ENCODE measurements around the gene SLPI. TPM values are rescaled to one million over a fixed set of nuclear protein-coding genes. Genes with fewer than 3 reads are reported as not detected.

The SLPI gene
- polyA plus RNA-seq, 1 donor: 20.1 TPM

DNA sequence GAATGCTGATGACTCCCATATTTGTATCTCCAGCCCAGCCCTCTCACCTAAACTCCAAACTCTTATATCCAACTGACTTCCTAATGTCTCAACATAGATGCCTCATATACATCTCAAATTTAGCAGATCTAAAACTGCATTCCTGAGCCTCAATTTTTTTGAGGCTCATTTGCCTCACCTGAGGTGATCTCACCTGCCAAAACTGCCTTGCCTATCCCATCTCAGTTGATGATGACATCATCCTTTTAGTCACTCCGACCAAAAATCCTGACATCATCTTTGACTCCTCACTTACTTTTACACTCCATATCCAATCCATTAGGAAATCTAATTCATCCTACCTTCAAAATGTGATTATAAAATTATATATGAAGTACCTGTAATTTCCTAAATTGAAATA is 25.6 kb upstream of the SLPI start:
- WGBS (ENCODE audit: insufficient coverage, low lambda C conversion rate): no CpG with 5 or more reads among the region's 1 CpG
- Histone ChIP-seq H3K27ac (ENCODE audit: low read length) (no peak overlapping the region), H3K27me3 (ENCODE audit: control insufficient read depth, insufficient read depth, low read length) (peaks cover 26% of the 10 kb centered on the region), H3K36me3 (ENCODE audit: control insufficient read depth, insufficient read depth, low read length) (no peaks in the 10 kb centered on the region), H3K9me3 (ENCODE audit: control insufficient read depth, low read depth, low read length) (no peaks in the 10 kb centered on the region), H3K4me3 (ENCODE audit: low read length) (no peak overlapping the region), H3K4me1 (ENCODE audit: control insufficient read depth, insufficient read depth, low read length) (peaks cover 4% of the 10 kb centered on the region)
- no peak for DNase-seq

DNA sequence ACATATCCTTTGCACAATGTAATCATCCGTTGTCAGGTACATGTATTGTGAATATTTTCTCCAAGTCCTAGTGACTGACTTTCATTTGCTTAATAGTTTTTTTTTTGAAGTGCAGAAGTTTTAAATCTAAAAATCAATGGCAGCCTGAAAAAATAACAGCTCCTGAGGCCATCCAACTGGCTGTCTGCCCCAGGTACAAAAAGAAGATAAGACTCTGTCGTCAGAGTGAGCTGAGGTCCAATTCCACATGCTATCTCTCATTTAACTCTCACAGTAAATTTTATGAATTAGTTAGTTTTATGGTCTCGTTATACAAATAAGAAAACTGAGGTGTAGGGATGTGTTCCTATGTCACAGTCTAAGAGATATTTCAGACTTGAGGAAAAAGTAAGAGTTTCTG is 21.0 kb upstream of the SLPI start:
- Histone ChIP-seq H3K4me3 (ENCODE audit: low read length) (no peak overlapping the region), H3K27ac (ENCODE audit: low read length) (no peak overlapping the region), H3K27me3 (ENCODE audit: control insufficient read depth, insufficient read depth, low read length) (peaks cover 24% of the 10 kb centered on the region), H3K9me3 (ENCODE audit: control insufficient read depth, low read depth, low read length) (no peaks in the 10 kb centered on the region), H3K36me3 (ENCODE audit: control insufficient read depth, insufficient read depth, low read length) (no peaks in the 10 kb centered on the region), H3K4me1 (ENCODE audit: control insufficient read depth, insufficient read depth, low read length) (peaks cover 4% of the 10 kb centered on the region)
- WGBS (ENCODE audit: insufficient coverage, low lambda C conversion rate): 68% methylated on average over 2 of the region's 3 CpGs
- peak in 1 of 2 donors; percentile 53 for DNase-seq

DNA sequence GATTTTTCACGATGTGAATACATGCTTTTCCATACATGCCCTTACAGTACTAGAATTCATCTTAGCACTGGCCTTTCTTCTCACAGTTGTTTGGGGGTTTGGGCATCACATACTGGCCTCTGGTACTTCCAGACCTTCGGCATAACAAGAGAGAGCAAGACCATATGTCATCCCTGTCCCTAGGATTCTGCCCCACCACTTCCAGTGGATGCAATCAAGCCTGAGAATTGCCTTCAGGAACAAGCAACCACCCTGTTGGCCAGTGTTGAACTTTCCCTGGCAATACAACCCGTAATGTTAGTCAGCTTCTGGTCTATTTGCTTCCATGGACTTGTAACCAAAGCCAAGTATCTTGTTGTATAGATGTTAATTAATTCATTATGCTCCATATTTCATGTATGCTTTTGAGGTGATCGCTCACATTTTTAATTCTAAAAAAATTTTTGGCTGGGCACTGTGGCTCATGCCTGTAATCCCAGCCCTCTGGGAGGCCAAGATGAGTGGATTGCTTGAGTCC is 15.4 kb upstream of the SLPI start:
- WGBS (ENCODE audit: insufficient coverage, low lambda C conversion rate): no CpG with 5 or more reads among the region's 4 CpGs
- no peaks in the 10 kb centered on the region for H3K9me3 ChIP-seq (ENCODE audit: control insufficient read depth, low read depth, low read length)
- DNase-seq: no peak

DNA sequence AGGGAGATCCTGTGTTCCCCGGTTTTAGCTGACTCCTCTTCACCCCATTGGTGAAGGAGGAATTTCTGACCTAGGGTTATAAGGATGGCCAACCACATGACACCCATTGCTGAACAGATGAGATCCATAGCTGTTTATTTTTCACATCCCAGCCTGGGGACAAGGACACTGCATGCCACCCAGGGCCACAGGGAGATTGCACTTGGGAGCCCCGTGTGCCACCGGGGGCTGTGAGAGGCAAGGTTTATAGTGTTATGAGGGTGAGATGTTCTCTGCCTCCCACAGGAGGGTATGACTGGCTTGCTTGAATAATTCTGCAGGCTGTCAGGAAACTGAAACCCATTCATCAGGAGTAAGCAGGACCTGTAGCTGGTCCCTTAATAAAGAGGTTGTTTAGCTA is 14.7 kb upstream of the SLPI start:
- Histone ChIP-seq H3K27me3 (ENCODE audit: control insufficient read depth, insufficient read depth, low read length) (peaks cover 46% of the 10 kb centered on the region), H3K4me1 (ENCODE audit: control insufficient read depth, insufficient read depth, low read length) (no peaks in the 10 kb centered on the region), H3K27ac (ENCODE audit: low read length) (no peak overlapping the region), H3K36me3 (ENCODE audit: control insufficient read depth, insufficient read depth, low read length) (no peaks in the 10 kb centered on the region), H3K4me3 (ENCODE audit: low read length) (no peak overlapping the region), H3K9me3 (ENCODE audit: control insufficient read depth, low read depth, low read length) (no peaks in the 10 kb centered on the region)
- no CpG with 5 or more reads among the region's 3 CpGs for WGBS (ENCODE audit: insufficient coverage, low lambda C conversion rate)
- no peak for DNase-seq

More for the DNA sequence above, 15.4 kb upstream of the SLPI start:
- H3K4me1 ChIP-seq (ENCODE audit: control insufficient read depth, insufficient read depth, low read length): no peaks in the 10 kb centered on the region
- no peak overlapping the region for H3K4me3 ChIP-seq (ENCODE audit: low read length)
- no peak overlapping the region for H3K27ac ChIP-seq (ENCODE audit: low read length)
- no peaks in the 10 kb centered on the region for H3K36me3 ChIP-seq (ENCODE audit: control insufficient read depth, insufficient read depth, low read length)
- H3K27me3 ChIP-seq (ENCODE audit: control insufficient read depth, insufficient read depth, low read length): peaks cover 44% of the 10 kb centered on the region

DNA sequence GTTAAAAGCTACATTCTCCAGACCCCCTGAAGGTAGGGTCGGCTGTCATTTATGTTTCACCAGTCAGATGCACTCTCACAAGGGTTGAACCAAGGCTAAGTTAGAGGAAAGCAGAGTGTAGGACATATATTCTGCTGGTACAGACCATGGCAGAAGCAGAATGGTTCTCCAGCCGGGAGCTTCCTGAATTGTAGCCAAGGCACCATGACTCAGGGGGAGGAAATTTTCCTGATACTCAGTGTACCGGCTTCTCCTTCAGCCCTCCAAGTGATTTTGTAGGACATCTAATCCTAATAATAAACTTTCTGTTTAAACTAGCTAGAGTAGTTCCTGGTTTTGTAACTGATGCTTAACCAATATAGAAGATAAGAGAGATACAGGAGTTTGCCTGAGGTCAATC is 14.2 kb upstream of the SLPI start:
- Histone ChIP-seq H3K36me3 (ENCODE audit: control insufficient read depth, insufficient read depth, low read length) (no peaks in the 10 kb centered on the region), H3K27ac (ENCODE audit: low read length) (no peak overlapping the region), H3K9me3 (ENCODE audit: control insufficient read depth, low read depth, low read length) (no peaks in the 10 kb centered on the region), H3K4me1 (ENCODE audit: control insufficient read depth, insufficient read depth, low read length) (no peaks in the 10 kb centered on the region), H3K27me3 (ENCODE audit: control insufficient read depth, insufficient read depth, low read length) (peaks cover 41% of the 10 kb centered on the region), H3K4me3 (ENCODE audit: low read length) (no peak overlapping the region)
- WGBS (ENCODE audit: insufficient coverage, low lambda C conversion rate): no CpG with 5 or more reads among the region's 3 CpGs
- DNase-seq: no peak

DNA sequence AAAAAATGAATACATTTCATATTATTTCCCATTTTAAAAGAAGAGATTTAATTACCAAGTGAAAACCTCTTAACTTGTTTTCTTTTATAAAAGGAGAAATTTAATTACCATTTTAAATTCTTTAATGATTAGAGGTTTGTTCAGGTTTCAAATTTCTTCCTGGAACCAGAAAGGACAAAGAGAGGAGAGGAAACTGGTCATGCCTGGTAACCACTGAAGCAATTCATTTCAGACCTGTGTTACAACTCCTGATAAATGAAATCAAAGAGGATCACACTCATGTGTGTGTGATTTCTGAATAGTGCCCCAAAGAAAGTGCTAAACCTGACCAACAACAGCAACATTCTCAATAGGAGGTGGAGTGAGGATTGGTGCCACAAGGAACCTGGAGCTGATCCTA is 12.6 kb upstream of the SLPI start:
- no peak overlapping the region for H3K27ac ChIP-seq (ENCODE audit: low read length)
- no peak overlapping the region for H3K4me3 ChIP-seq (ENCODE audit: low read length)
- H3K9me3 ChIP-seq (ENCODE audit: control insufficient read depth, low read depth, low read length): no peaks in the 10 kb centered on the region
- H3K36me3 ChIP-seq (ENCODE audit: control insufficient read depth, insufficient read depth, low read length): no peaks in the 10 kb centered on the region
- H3K27me3 ChIP-seq (ENCODE audit: control insufficient read depth, insufficient read depth, low read length): peaks cover 36% of the 10 kb centered on the region
- H3K4me1 ChIP-seq (ENCODE audit: control insufficient read depth, insufficient read depth, low read length): no peaks in the 10 kb centered on the region
- DNase-seq: no peak

DNA sequence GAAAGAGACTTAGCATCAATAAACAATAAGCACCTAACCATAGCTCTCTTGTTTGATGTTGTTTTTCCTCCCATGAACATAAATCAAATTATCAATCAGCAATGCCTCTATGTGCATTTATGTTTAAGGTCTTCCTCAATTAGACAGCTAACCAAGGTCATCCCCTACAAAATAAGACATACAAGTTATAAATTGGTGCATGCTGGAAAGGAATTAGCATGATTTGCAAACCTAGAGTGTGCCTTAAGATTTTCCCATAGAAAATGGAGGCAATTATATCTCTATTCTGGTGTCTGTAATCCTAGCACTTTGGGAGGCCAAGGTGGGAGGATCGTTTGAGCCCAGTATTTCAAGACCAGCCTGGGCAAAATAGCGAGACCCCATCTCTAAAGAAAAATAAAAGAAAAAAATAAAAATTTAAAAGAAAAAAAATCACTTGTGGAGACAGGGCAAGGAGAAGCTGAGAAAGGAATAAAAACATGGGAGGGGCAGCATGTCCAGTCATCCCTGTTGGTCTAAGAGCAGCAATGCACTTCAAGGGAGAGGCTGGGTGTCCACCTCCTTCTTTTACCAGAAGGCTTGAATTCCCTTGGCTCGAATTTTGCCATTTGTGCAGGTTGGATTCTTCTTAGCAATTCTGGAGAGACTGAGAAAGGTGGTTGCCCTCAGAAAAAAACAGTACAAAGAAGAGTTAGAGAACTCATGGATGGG is 9.3 kb upstream of the SLPI start:
- WGBS (ENCODE audit: insufficient coverage, low lambda C conversion rate): 100% methylated on average over 1 of the region's 3 CpGs
- peaks cover 43% of the 10 kb centered on the region for H3K27me3 ChIP-seq (ENCODE audit: control insufficient read depth, insufficient read depth, low read length)
- no peaks in the 10 kb centered on the region for H3K9me3 ChIP-seq (ENCODE audit: control insufficient read depth, low read depth, low read length)
- H3K4me3 ChIP-seq (ENCODE audit: low read length): no peak overlapping the region
- no peak for DNase-seq
- no peaks in the 10 kb centered on the region for H3K36me3 ChIP-seq (ENCODE audit: control insufficient read depth, insufficient read depth, low read length)
- no peaks in the 10 kb centered on the region for H3K4me1 ChIP-seq (ENCODE audit: control insufficient read depth, insufficient read depth, low read length)
- H3K27ac ChIP-seq (ENCODE audit: low read length): no peak overlapping the region

DNA sequence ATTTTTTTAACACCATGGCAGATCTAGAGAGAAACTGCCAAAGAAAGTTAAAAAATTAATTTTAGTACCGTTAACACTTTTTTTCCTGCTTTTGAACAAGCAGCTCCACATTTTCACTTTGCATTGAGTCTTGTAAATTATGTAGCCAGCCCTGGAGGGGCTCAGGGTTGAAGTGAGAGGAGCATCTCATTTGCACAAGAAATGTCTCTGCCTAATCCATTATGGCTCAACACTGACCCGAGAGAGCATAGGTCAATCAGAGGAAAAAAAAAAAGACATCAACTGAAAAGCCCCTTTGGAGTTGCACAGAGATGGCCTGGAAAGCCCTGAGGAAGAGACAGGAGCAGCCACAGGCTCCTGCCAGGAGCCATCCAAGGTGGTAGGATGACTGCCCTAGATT is 4.3 kb upstream of the SLPI start:
- no peaks in the 10 kb centered on the region for H3K9me3 ChIP-seq (ENCODE audit: control insufficient read depth, low read depth, low read length)
- no peak for DNase-seq
- H3K4me3 ChIP-seq (ENCODE audit: low read length): no peak overlapping the region
- H3K27ac ChIP-seq (ENCODE audit: low read length): no peak overlapping the region
- peaks cover 14% of the 10 kb centered on the region for H3K4me1 ChIP-seq (ENCODE audit: control insufficient read depth, insufficient read depth, low read length)
- peaks cover 29% of the 10 kb centered on the region for H3K27me3 ChIP-seq (ENCODE audit: control insufficient read depth, insufficient read depth, low read length)
- no peaks in the 10 kb centered on the region for H3K36me3 ChIP-seq (ENCODE audit: control insufficient read depth, insufficient read depth, low read length)
- WGBS (ENCODE audit: insufficient coverage, low lambda C conversion rate): no CpG with 5 or more reads among the region's 2 CpGs

DNA sequence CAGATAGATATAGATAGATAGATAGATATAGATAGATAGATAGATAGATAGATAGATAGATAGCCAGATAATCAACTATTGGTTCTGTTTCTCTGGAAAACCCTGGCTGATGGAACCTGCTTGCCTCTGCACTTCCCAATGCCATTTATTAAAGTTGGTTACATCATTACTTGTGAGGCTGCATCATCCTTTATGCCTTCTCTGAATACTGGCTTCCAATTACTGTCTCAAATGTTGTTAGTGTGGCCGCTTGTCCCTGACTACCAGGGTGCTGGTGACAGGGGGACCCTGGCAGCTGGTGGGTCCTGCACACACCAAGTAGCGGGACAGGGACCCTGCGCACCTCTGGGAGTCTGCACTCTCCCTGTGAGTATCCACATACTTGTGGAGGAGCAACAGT is 3.9 kb upstream of the SLPI start:
- no CpG with 5 or more reads among the region's 3 CpGs for WGBS (ENCODE audit: insufficient coverage, low lambda C conversion rate)
- Histone ChIP-seq H3K4me3 (ENCODE audit: low read length) (no peak overlapping the region), H3K27me3 (ENCODE audit: control insufficient read depth, insufficient read depth, low read length) (peaks cover 31% of the 10 kb centered on the region), H3K36me3 (ENCODE audit: control insufficient read depth, insufficient read depth, low read length) (no peaks in the 10 kb centered on the region), H3K9me3 (ENCODE audit: control insufficient read depth, low read depth, low read length) (no peaks in the 10 kb centered on the region), H3K27ac (ENCODE audit: low read length) (no peak overlapping the region), H3K4me1 (ENCODE audit: control insufficient read depth, insufficient read depth, low read length) (peaks cover 14% of the 10 kb centered on the region)
- no peak for DNase-seq

DNA sequence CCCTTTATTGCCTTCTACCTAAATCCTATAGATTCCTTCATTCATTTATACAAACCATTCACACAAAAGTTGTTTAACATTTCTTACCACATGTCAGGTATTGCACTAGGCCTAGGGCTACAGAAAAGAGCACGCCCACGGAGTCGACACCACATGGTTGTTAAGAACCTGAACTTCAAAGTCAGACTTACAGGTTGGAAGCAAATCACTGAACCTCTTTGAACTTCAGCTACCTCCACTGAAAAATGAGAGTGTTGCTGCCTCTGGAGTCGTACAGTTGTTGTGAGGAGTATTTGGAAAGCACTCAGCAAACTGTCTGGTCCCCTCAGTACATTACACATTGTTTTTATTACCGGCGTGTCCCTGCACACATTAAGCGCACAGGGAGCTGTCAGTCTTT is 3.3 kb upstream of the SLPI start:
- no CpG with 5 or more reads among the region's 7 CpGs for WGBS (ENCODE audit: insufficient coverage, low lambda C conversion rate)
- Histone ChIP-seq H3K27me3 (ENCODE audit: control insufficient read depth, insufficient read depth, low read length) (peaks cover 32% of the 10 kb centered on the region), H3K4me1 (ENCODE audit: control insufficient read depth, insufficient read depth, low read length) (peaks cover 14% of the 10 kb centered on the region), H3K27ac (ENCODE audit: low read length) (no peak overlapping the region), H3K4me3 (ENCODE audit: low read length) (no peak overlapping the region), H3K9me3 (ENCODE audit: control insufficient read depth, low read depth, low read length) (no peaks in the 10 kb centered on the region), H3K36me3 (ENCODE audit: control insufficient read depth, insufficient read depth, low read length) (no peaks in the 10 kb centered on the region)
- no peak for DNase-seq

DNA sequence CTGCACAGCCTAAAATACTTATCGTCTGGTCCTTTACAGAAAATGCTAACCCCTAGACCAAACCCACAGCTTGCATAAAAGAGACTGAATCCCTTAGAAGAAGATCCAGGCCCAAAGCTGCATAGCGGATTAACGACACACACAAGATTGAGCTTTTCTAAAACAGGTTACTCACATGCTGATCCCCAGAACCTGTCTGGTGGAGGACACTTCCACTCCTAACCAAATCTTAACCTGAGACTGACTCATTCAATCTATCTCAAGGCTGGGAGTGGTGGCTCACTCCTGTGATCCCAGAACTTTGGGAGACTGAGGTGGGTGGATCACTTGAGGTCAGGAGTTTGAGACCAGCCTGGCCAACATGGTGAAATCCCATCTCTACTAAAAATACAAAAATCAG is 2.8 kb upstream of the SLPI start:
- no peak for DNase-seq
- no CpG with 5 or more reads among the region's 3 CpGs for WGBS (ENCODE audit: insufficient coverage, low lambda C conversion rate)
- no peak overlapping the region for H3K4me3 ChIP-seq (ENCODE audit: low read length)

More for the DNA sequence above, 2.8 kb upstream of the SLPI start:
- H3K4me1 ChIP-seq (ENCODE audit: control insufficient read depth, insufficient read depth, low read length): peaks cover 14% of the 10 kb centered on the region
- no peaks in the 10 kb centered on the region for H3K9me3 ChIP-seq (ENCODE audit: control insufficient read depth, low read depth, low read length)
- no peaks in the 10 kb centered on the region for H3K36me3 ChIP-seq (ENCODE audit: control insufficient read depth, insufficient read depth, low read length)
- peaks cover 32% of the 10 kb centered on the region for H3K27me3 ChIP-seq (ENCODE audit: control insufficient read depth, insufficient read depth, low read length)
- no peak overlapping the region for H3K27ac ChIP-seq (ENCODE audit: low read length)

Measured in large intestine (tissue), 3 donors.